Smooth muscle cell (in vitro differentiated cells): ENCODE results near the gene TTLL1. TPM values are rescaled to one million over a fixed set of nuclear protein-coding genes. Genes with fewer than 3 reads are reported as not detected.

Experiments
- DNase-seq: peaks from one replicate; lab custom pipeline; 2025; ENCODE audit not compliant: unreplicated experiment; lab: John Stamatoyannopoulos, UW
- H2AFZ ChIP-seq: fragments of 200-600 bp; sonication (generic); 2 replicates; pipeline ENCODE4 v1.6.0; 2016; ENCODE audit warnings: antibody characterized with exemption, low read depth, mild to moderate bottlenecking
- H3F3A ChIP-seq: fragments of 200-600 bp; sonication (generic); 2 replicates; pipeline ENCODE4 v1.6.0; 2017; ENCODE audit warnings: antibody characterized with exemption, low read depth
- H3K27ac ChIP-seq: fragments of 200-600 bp; sonication (generic); 2 replicates; pipeline ENCODE4 v1.5.1; 2016; ENCODE audit warnings: low read depth, mild to moderate bottlenecking
- H3K27me3 ChIP-seq: fragments of 200-600 bp; sonication (generic); 2 replicates; pipeline ENCODE4 v1.6.1; 2016; ENCODE audit warnings: low read depth, mild to moderate bottlenecking
- H3K36me3 ChIP-seq: fragments of 200-600 bp; sonication (generic); 2 replicates; pipeline ENCODE4 v1.5.1; 2016; ENCODE audit warnings: low read depth
- H3K4me1 ChIP-seq: fragments of 200-600 bp; sonication (generic); 2 replicates; pipeline ENCODE4 v1.5.1; 2016; ENCODE audit warnings: low read depth
- H3K4me2 ChIP-seq: fragments of 200-600 bp; sonication (generic); 2 replicates; pipeline ENCODE4 v1.6.0; 2016; ENCODE audit warnings: mild to moderate bottlenecking
- H3K4me3 ChIP-seq: fragments of 200-600 bp; sonication (generic); 2 replicates; pipeline ENCODE4 v1.5.1; 2016; ENCODE audit warnings: mild to moderate bottlenecking
- H3K79me2 ChIP-seq: fragments of 200-600 bp; sonication (generic); 2 replicates; pipeline ENCODE4 v1.6.0; 2016; ENCODE audit warnings: low read depth, mild to moderate bottlenecking
- H3K9ac ChIP-seq: fragments of 200-600 bp; sonication (generic); 2 replicates; pipeline ENCODE4 v1.6.0; 2016; ENCODE audit warnings: low read depth
- H3K9me3 ChIP-seq: fragments of 200-600 bp; sonication (generic); replicated peaks from 2 replicates; pipeline ENCODE4 v1.5.1; 2016; ENCODE audit warnings: low read depth
- H4K20me1 ChIP-seq: fragments of 200-600 bp; sonication (generic); 2 replicates; pipeline ENCODE4 v1.6.0; 2016; ENCODE audit warnings: low read depth
- CTCF ChIP-seq: fragments of 200-600 bp; sonication (generic); IDR thresholded peaks from 2 replicates; pipeline ENCODE4 v1.5.1; 2017; ENCODE audit warnings: borderline replicate concordance, mild to moderate bottlenecking, antibody characterized with exemption; ENCODE audit not compliant: insufficient read depth, poor library complexity, severe bottlenecking
- WGBS: methylation state at CpG from one replicate; pipeline ENCODE4 v1.1.7; 2016; ENCODE audit warnings: low lambda C conversion rate; 5-methylcytosine and 5-hydroxymethylcytosine counted together
- polyA plus RNA-seq: library from polyadenylated mRNA; unstranded; fragments of >200 nt; fragmentation: Nextera tagmentation; extraction: Ambion mirVana; gene quantifications from 2 replicates; pipeline ENCODE4 v1.2.1, GENCODE V29; 2016
- total RNA-seq: library from RNA; depleted of rRNA; stranded (reverse); fragments of >200 nt; gene quantifications from 2 replicates; pipeline ENCODE4 v1.2.3, GENCODE V29; 2014

TTLL1 gene
- total and polyA plus RNA-seq, 2 experiments from 2014 or later, result 12.7 to 17.7 TPM

GRCh38 chr22:43036282-43036829 lies 52.8 kb downstream of the TTLL1 start:
- H3K4me2 ChIP-seq, result no peak overlapping the region
- no peaks in the 10 kb centered on the region for H3K79me2 ChIP-seq

GRCh38 chr22:43035250-43035649 lies 53.9 kb downstream of the TTLL1 start:
- no peaks in the 10 kb centered on the region for H4K20me1 ChIP-seq
- H2AFZ ChIP-seq, result no peak overlapping the region
- no peaks in the 10 kb centered on the region for H3F3A ChIP-seq
- H3K4me1 ChIP-seq, result no peaks in the 10 kb centered on the region
- H3K27ac ChIP-seq, result no peak overlapping the region
- H3K4me2 ChIP-seq, result no peak overlapping the region
- no peaks in the 10 kb centered on the region for H3K36me3 ChIP-seq
- no peaks in the 10 kb centered on the region for H3K27me3 ChIP-seq
- no peak for TF ChIP-seq CTCF
- DNase-seq, result no peak
- H3K79me2 ChIP-seq, result no peaks in the 10 kb centered on the region
- no peak overlapping the region for H3K4me3 ChIP-seq
- 90% methylated on average over 9 of the region's 9 CpGs for WGBS
- no peaks in the 10 kb centered on the region for H3K9me3 ChIP-seq
- no peak overlapping the region for H3K9ac ChIP-seq

More at GRCh38 chr22:43036282-43036829, 52.8 kb downstream of the TTLL1 start:
- Histone ChIP-seq H4K20me1 (no peaks in the 10 kb centered on the region), H3K4me3 (no peak overlapping the region), H3K4me1 (no peaks in the 10 kb centered on the region), H3K9ac (no peak overlapping the region), H3K27me3 (no peaks in the 10 kb centered on the region), H3K9me3 (no peaks in the 10 kb centered on the region), H3K27ac (no peak overlapping the region), H2AFZ (no peak overlapping the region), H3F3A (no peaks in the 10 kb centered on the region), H3K36me3 (no peaks in the 10 kb centered on the region)
- 88% methylated on average over 19 of the region's 19 CpGs for WGBS
- TF ChIP-seq CTCF, result no peak
- no peak for DNase-seq

DNA sequence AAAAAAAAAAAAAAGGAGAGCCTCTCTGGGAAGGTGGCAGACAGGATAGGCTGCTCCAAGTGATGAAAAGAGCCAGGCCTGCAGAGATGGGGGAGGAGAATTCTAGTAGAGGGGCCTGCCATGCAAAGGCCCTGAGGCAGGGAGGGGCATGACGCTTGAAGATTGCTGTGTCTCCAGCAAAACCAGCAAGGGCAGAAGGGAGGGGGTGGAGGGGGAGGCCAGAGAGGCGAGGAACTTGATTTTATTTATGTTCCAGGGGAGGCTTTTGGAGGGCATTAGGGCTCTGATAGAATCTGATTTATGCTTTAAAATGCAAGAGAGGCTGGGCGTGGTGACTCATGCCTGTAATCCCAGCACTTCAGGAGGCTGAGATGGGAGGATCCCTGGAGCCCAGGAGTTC lies 57.6 kb downstream of the TTLL1 start:
- no peak for DNase-seq
- no peaks in the 10 kb centered on the region for H3F3A ChIP-seq

More for the DNA sequence above, 57.6 kb downstream of the TTLL1 start:
- Histone ChIP-seq H3K4me3 (no peak overlapping the region), H3K4me1 (no peaks in the 10 kb centered on the region), H3K9me3 (no peaks in the 10 kb centered on the region), H3K36me3 (no peaks in the 10 kb centered on the region), H3K27me3 (no peaks in the 10 kb centered on the region), H2AFZ (no peak overlapping the region), H4K20me1 (no peaks in the 10 kb centered on the region), H3K9ac (no peak overlapping the region), H3K27ac (no peak overlapping the region), H3K4me2 (no peak overlapping the region), H3K79me2 (no peaks in the 10 kb centered on the region)
- no peak for TF ChIP-seq CTCF
- 46% methylated on average over 3 of the region's 3 CpGs for WGBS
